HUES64 (cell line): Measurements from ENCODE around the gene EIF5AL1.

Source experiments
- H3K27ac ChIP-seq: 2 replicates; pipeline ENCODE4 v1.7.0; 2013; ENCODE audit warnings: low read depth, low read length, inconsistent platforms
- H3K27me3 ChIP-seq: 2 replicates; pipeline ENCODE4 v1.6.1; 2013; ENCODE audit warnings: mild to moderate bottlenecking, low read length; ENCODE audit not compliant: insufficient read depth
- H3K36me3 ChIP-seq: 2 replicates; pipeline ENCODE4 v1.6.1; 2013; ENCODE audit warnings: mild to moderate bottlenecking, low read length; ENCODE audit not compliant: insufficient read depth
- H3K4me1 ChIP-seq: 2 replicates; pipeline ENCODE4 v1.6.1; 2013; ENCODE audit warnings: mild to moderate bottlenecking, low read length, moderate library complexity; ENCODE audit not compliant: insufficient read depth
- H3K4me3 ChIP-seq: 2 replicates; pipeline ENCODE4 v1.5.1; 2013; ENCODE audit warnings: mild to moderate bottlenecking, low read length, moderate library complexity
- H3K9ac ChIP-seq: 2 replicates; pipeline ENCODE4 v1.6.1; 2013; ENCODE audit warnings: mild to moderate bottlenecking, low read depth, low read length
- H3K9me3 ChIP-seq: 2 replicates; pipeline ENCODE4 v1.6.1; 2013; ENCODE audit warnings: low read depth, low read length; ENCODE audit not compliant: insufficient read depth
- WGBS: fragments of 150-250, 120-280 bp; methylation state at CpG from one replicate; pipeline ENCODE4 v1.1.7; 2013; ENCODE audit warnings: missing lambda C conversion rate; 5-methylcytosine and 5-hydroxymethylcytosine counted together

The EIF5AL1 gene

DNA sequence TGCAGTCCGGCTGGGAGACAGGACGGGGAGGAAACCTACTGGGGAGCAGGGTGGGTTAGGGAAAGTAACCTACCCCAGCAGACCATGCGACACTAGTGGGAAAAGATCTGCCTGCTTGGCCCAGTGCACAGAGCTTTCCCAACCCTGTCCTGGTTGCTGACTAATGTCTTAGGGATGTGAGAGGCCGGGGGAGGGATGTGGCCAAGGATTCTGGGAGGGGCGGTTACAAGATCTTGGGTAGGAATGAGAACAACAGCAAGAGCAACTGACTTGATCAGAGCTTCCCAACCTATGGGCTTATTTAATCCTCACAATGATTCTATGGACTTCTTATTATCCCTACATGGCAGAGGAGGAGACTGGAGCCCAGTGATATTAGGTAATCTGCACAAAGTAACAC, 24.0 kb upstream of the EIF5AL1 start:
- Histone ChIP-seq H3K4me1 (peaks cover 4% of the 10 kb centered on the region; the same call in 1 of the 2 replicates), H3K9me3 (no peaks in the 10 kb centered on the region), H3K9ac (no peak overlapping the region), H3K4me3 (no peak overlapping the region), H3K27me3 (no peaks in the 10 kb centered on the region), H3K36me3 (no peaks in the 10 kb centered on the region), H3K27ac (no peak overlapping the region)
- 80% methylated on average over 5 of the region's 5 CpGs for WGBS

DNA sequence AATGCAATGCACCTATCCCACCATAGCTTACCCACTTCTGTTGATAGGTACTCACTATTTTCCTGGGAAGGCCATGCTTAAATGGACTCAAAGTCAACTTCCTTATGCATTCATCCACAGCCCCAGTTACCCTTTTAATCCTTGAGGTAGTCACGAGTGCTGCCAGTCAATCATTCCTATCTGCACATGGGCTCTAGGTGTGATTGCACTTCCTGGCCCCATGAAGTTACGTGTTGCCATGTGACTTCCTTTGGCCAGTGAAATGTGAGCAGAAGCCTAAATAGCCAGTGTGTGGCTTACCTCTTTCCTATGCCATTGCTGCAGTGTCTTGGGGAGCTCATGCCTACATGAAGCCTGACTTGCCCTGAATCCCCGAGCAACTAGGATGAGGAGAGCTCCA, 23.5 kb upstream of the EIF5AL1 start:
- H3K9ac ChIP-seq = no peak overlapping the region
- H3K36me3 ChIP-seq = no peaks in the 10 kb centered on the region
- H3K9me3 ChIP-seq = no peaks in the 10 kb centered on the region
- H3K4me1 ChIP-seq = peaks cover 4% of the 10 kb centered on the region; the same call in 1 of the 2 replicates
- WGBS = 91% methylated on average over 3 of the region's 3 CpGs
- no peaks in the 10 kb centered on the region for H3K27me3 ChIP-seq
- H3K4me3 ChIP-seq = no peak overlapping the region
- no peak overlapping the region for H3K27ac ChIP-seq

DNA sequence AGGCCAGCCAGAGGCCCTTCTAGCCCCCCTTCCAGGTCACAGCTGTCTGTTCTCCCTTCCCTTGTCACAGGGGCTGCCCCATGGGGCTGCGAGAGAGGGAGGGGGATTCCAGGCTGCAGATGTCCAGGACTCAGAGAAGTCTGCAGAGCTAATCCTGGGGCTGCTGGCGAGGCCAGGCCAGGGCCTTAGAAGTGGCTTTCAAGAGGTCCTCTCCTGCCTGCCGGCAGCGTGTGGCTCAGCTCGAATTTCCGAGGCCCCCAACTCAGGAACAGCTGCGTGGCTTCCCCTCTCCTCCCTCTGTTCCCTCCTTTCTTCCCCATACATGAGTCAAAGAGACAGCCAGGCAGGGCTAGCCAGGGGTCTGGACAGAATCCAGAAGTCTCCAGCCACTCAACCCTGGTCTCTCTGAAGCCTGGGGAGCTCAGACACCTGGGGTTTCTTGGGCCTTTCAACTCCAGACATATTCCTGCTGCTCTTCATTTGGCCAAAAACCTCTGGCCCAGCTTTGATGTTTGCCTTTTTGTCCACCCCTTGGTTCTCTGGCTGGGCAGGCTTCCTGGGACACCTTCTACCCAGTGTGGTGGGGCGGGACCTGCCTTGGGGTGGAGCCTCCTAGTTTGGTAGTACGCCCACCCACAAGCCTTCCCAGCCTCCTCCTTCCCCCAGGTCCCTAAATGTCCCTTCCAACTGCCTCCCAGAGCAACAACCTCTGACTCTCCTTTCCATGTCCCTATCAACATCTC, 21.8 kb upstream of the EIF5AL1 start:
- 86% methylated on average over 9 of the region's 9 CpGs for WGBS
- Histone ChIP-seq H3K27ac (no peak overlapping the region), H3K9ac (no peak overlapping the region), H3K9me3 (no peaks in the 10 kb centered on the region), H3K4me1 (peaks cover 4% of the 10 kb centered on the region; the same call in 1 of the 2 replicates), H3K27me3 (no peaks in the 10 kb centered on the region), H3K4me3 (no peak overlapping the region), H3K36me3 (no peaks in the 10 kb centered on the region)

DNA sequence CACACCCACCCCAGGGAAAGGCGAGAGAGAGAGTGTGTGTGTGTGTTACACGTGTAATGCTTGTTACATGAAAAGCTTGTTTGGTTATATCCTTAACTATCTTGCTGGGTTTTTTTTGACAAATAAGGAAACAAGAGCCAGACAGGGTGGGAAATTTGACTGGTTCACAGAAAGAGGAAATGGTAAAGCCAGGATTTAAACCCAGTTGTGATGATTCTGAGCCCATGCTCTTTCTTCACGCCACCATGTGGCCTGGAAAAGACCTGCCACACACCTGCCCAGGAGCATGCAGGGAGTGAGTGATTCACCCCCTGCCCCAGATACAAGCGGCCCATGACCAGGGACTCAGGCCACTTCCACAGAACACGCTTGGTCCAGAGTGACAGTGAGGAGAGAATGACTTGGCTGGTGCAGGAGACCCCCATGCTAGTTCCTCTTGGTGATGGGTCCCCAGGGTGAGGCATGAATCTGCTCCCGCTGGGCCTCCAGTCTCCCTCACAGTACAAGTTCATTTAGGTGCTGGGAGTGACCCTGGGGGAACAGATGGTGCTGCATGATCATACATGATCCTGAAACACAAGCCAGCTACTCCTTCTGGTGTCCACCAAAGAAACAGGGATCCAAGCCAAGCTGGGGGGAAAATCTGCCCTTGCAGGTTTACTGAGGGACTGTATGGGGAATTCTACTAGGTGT, 21.0 kb upstream of the EIF5AL1 start:
- peaks cover 4% of the 10 kb centered on the region; the same call in 1 of the 2 replicates for H3K4me1 ChIP-seq
- no peak overlapping the region for H3K9ac ChIP-seq
- no peaks in the 10 kb centered on the region for H3K27me3 ChIP-seq
- H3K27ac ChIP-seq = no peak overlapping the region
- H3K4me3 ChIP-seq = no peak overlapping the region
- no peaks in the 10 kb centered on the region for H3K36me3 ChIP-seq
- H3K9me3 ChIP-seq = no peaks in the 10 kb centered on the region
- WGBS = 93% methylated on average over 6 of the region's 6 CpGs

DNA sequence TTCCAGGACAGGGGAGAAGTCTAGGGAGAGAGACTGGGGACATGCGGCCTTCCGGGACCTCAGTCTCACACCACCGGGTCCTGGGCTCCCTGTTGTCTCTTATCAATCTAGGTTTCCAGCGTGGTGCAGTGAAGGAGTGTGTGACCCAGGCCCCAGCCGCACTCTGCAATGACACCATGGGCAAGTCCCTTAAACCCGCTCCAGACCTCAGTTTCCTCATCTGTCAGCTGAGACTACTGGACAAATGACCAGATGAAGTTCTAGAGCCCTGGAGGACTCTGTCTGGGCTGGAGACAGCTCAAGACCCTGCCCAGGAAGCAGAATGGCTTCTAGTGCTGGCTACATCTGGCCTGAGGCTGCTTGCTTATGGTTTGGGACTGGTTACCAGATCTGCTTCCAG, 20.1 kb upstream of the EIF5AL1 start:
- Histone ChIP-seq H3K27me3 (no peaks in the 10 kb centered on the region), H3K9ac (no peak overlapping the region), H3K4me1 (peaks cover 4% of the 10 kb centered on the region; the same call in 1 of the 2 replicates), H3K36me3 (no peaks in the 10 kb centered on the region), H3K4me3 (no peak overlapping the region), H3K9me3 (no peaks in the 10 kb centered on the region), H3K27ac (no peak overlapping the region)
- 95% methylated on average over 6 of the region's 6 CpGs for WGBS

DNA sequence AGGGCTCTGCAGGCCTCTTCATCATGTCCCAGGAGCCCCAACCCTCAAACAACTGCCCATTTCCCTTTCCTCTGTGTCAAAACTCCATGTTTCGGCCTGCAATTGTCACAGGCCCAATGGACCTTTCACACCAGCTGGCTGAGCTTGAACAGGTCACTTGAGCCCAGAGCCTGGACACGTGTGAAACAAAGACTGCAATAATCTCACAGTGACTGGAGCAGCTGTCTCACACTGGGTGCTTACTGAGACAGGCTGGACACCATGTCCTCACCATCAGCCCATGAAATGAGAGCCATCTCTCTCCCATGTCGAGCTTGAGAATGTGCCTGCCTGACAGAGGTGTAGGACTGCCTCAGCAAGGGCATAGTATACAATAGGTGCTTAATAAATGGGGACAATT, 19.5 kb upstream of the EIF5AL1 start:
- H3K27me3 ChIP-seq = no peaks in the 10 kb centered on the region
- H3K4me3 ChIP-seq = no peak overlapping the region
- WGBS = 82% methylated on average over 3 of the region's 3 CpGs

DNA sequence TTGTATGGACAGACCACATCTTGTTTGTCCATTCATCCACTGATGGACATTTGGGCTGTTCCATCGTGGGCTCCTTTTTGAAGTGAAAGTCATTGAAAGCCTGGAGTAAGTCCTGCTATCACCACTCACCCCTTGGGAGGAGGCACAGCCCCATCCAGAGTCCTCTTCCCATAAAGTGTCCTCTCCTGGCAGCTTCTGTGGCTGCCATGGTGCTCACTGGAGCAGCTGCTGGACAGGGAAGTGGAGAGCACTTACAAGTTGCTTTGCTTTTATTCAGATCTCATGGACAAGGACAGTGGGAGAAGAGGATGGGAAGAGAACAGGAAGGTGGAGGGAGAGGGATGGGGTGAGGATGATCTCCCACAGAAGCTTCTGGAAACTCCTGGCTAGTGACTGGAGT, 18.5 kb upstream of the EIF5AL1 start:
- Histone ChIP-seq H3K9me3 (no peaks in the 10 kb centered on the region), H3K27me3 (no peaks in the 10 kb centered on the region), H3K27ac (no peak overlapping the region), H3K9ac (no peak overlapping the region), H3K4me3 (no peak overlapping the region), H3K36me3 (no peaks in the 10 kb centered on the region), H3K4me1 (no peaks in the 10 kb centered on the region)
- WGBS = 85% methylated on average over 1 of the region's 1 CpG

More for the DNA sequence above, 19.5 kb upstream of the EIF5AL1 start:
- Histone ChIP-seq H3K27ac (no peak overlapping the region), H3K9me3 (no peaks in the 10 kb centered on the region), H3K9ac (no peak overlapping the region), H3K36me3 (no peaks in the 10 kb centered on the region), H3K4me1 (peaks cover 3% of the 10 kb centered on the region; the same call in 1 of the 2 replicates)

DNA sequence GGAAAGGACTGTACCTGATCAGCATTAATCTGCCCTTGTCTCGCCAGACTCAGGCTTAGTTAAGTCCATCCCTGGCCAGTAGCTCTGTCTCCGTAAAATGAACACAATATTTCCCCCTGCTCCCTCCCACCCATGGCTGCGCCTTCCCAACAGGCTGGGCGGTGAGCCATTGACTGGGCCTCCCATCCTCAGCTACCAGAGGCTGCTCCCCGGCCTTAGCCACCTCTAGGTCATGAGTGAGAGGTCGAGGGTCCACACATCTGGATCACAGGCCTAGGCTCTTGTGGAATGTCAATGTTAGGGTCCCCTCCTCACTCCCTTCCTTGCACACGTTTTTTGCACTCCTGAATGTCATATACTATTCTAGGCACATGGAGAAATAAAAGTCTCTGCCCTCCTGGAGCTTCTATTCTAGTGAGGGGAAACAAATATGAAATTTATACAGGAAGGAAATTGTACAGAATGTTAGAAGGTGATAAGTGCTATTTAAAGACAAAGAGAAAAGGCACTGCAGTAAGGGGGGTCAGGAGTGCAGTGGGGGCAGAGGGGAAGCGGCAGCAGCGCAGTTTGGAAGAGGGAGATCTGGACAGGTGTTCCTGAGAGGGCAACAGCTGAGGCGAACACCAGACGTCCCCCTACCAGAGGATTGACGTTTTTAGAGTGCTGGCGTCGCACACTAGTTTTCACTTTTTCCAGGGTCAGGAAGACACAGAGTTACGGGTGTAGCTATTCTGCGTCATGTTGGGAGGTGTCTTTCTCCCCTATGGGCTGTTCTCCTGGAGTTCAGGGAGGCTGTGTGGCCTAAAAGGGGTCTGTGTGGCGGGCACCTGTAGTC, 17.2 kb upstream of the EIF5AL1 start:
- H3K27ac ChIP-seq = no peak overlapping the region
- H3K9ac ChIP-seq = no peak overlapping the region
- H3K4me3 ChIP-seq = no peak overlapping the region
- H3K27me3 ChIP-seq = no peaks in the 10 kb centered on the region
- H3K36me3 ChIP-seq = no peaks in the 10 kb centered on the region
- WGBS = 92% methylated on average over 16 of the region's 17 CpGs
- no peaks in the 10 kb centered on the region for H3K4me1 ChIP-seq
- no peaks in the 10 kb centered on the region for H3K9me3 ChIP-seq

DNA sequence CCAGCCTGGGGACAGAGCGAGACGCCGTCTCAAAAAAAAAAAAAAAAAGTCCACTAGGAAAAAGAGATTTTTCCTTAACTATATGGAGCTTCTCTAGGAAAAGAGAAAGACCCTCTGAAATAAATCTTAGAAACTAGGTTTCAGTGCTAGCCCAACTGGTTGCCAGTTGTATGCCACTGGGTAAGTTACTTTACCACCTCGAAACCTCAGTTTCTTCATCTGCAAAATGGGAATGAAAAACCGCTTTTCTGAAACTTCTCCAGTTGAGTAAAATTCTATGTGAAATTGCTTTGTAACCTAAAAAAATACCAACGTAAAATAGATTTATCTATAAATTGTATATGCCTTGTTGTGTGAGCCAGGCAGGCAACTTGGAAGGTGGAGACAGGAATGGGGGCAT, 16.5 kb upstream of the EIF5AL1 start:
- Histone ChIP-seq H3K4me1 (no peaks in the 10 kb centered on the region), H3K27me3 (no peaks in the 10 kb centered on the region), H3K4me3 (no peak overlapping the region), H3K27ac (no peak overlapping the region), H3K36me3 (no peaks in the 10 kb centered on the region), H3K9ac (no peak overlapping the region), H3K9me3 (no peaks in the 10 kb centered on the region)
- 90% methylated on average over 5 of the region's 6 CpGs for WGBS

DNA sequence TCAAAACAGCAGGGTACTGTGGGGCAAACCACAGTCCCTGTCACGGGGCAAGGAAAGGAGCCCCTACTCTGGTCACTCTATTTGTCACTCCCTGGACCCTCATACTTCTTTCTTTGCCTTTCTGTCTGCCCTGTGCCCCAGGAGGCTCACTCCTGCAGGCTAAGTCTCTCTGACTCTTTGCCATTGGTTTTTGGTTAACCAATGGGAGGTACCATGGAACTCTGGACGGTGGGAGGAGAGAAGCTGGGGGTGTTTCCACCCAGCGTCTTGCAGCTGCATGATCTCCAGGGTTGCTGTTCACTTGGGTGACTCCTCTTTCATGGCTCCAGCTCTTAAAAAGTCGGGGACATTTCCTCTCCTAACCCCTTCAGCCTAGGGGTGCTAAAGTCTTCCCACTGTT, 15.4 kb upstream of the EIF5AL1 start:
- Histone ChIP-seq H3K9me3 (no peaks in the 10 kb centered on the region), H3K36me3 (no peaks in the 10 kb centered on the region), H3K4me3 (no peak overlapping the region), H3K4me1 (no peaks in the 10 kb centered on the region), H3K9ac (no peak overlapping the region), H3K27me3 (no peaks in the 10 kb centered on the region), H3K27ac (no peak overlapping the region)
- WGBS = 72% methylated on average over 4 of the region's 4 CpGs

DNA sequence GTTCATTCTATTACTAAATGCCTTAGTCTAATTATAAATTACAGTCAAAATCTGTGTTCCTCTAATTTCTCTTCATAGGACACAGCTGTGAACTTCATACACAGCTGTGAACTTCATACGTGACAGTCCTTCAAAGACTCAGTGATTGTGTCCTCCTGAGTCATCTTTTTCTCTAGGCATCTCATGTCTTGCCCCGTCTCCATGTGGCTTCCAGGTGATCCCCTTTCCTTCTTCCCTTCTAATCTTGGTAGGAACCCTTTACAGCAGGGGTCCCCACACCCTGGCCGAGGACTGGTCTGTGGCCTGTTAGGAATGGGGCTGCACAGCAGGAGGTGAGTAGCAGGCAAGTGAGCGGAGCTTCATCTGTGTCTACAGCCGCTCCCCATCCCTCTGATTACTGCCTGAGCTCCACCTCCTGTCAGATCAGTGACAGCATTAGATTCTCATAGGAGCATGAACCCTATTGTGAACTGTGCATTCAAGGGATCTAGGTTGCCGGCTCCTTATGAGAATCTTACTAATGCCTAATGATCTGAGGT, 14.0 kb upstream of the EIF5AL1 start:
- no peak overlapping the region for H3K4me3 ChIP-seq
- H3K36me3 ChIP-seq = no peaks in the 10 kb centered on the region
- no peak overlapping the region for H3K9ac ChIP-seq
- H3K4me1 ChIP-seq = peaks cover 3% of the 10 kb centered on the region; the same call in 1 of the 2 replicates
- H3K27ac ChIP-seq = no peak overlapping the region
- 67% methylated on average over 6 of the region's 6 CpGs for WGBS
- H3K9me3 ChIP-seq = no peaks in the 10 kb centered on the region
- peaks cover 3% of the 10 kb centered on the region; the same call in 1 of the 2 replicates for H3K27me3 ChIP-seq
